LNCAP (cell line): Measurements from ENCODE around the gene TUBB2A.

Source experiments
- CTCF ChIP-seq: fragments of 450-650 bp; IDR thresholded peaks from 2 replicates; pipeline ENCODE4 v1.5.1; 2017; ENCODE audit warnings: mild to moderate bottlenecking

TUBB2A gene

DNA sequence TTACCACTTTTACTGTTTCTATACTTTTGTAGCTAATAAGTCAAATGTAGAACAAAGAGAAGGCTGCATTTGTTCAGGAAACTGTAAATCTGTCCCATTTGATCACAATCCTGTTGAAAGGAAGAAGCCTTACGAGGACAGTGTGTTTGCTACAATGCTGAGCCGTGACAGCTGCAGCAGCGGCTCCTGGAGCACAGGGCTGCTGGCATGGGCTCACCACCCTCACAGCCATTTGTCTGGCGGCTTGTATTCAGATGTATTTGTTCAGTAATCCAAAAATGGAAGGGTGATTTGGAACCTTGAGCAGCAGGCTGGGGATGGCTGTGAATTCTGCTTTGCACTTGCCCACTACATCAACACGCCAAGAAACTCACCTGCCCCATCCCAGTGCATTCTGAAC, 5.7 kb downstream of the TUBB2A start:
- no peak for TF ChIP-seq CTCF

DNA sequence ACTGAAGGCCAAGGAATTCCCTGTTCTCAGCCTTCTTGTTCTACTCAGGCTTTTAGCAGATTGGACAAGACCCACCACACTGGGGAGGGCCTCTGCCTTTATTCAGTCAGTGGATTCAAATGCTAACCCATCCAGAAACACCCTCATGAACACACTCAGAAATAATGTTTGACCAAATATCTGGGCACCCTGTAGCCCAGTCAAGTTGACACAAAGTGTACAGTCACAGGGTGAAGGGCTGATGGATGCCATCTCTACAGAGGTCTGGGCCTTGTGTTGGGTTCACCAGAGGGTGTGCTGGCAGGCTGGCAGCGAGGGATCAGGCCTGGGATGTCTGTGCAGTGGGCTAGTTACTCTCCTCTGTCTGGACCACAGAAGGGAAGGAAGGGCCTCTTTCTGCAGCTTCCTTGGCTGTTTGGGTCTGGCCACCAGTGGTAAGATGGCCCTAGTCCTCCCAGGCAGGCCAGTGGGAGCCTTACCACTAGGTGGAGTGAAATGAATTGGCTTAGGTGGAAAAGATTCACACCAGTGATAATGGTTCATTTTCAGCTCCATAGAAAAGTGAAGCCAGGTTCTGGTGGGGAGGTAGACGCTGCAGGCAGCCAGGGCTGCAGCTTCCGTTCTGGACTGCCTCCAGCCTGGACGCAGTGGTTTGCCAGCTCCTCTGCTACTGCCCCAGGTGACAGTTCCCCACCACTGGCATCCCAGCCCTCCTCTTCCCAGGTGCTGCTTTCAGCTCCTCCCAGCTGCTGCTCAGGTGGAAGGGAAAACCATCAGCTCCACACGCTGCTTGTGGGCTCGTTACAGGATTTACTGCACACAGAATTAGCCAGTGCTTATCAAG, 9.2 kb downstream of the TUBB2A start:
- TF ChIP-seq CTCF: no peak; the same call in 1 of the 2 replicates

- TF ChIP-seq CTCF: no peak
Measured at GRCh38 chr6:3144571-3144970, 12.8 kb downstream of the TUBB2A start.

GRCh38 chr6:3143158-3143557, 14.2 kb downstream of the TUBB2A start:
- TF ChIP-seq CTCF: no peak

DNA sequence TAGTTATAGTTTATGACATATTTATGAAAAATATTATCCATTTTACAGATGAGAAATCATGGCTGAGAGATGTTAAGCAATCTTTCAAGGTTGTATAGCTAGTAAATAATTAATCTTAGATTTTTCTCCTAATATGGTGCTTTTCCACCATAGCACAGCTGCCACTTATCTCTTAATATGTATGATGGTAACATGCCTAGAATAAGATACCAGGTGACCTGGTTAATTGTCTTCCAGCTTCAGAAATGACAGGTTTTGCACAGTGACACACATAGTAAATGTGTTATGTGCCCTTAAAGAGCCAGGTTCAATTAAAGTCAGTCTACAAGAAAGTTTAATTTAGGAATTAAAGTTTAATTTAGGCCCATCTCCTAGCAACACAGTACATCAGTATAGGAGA, 14.8 kb downstream of the TUBB2A start:
- no peak for TF ChIP-seq CTCF

- TF ChIP-seq CTCF: no peak
Measured at GRCh38 chr6:3140201-3140600, 17.1 kb downstream of the TUBB2A start.

DNA sequence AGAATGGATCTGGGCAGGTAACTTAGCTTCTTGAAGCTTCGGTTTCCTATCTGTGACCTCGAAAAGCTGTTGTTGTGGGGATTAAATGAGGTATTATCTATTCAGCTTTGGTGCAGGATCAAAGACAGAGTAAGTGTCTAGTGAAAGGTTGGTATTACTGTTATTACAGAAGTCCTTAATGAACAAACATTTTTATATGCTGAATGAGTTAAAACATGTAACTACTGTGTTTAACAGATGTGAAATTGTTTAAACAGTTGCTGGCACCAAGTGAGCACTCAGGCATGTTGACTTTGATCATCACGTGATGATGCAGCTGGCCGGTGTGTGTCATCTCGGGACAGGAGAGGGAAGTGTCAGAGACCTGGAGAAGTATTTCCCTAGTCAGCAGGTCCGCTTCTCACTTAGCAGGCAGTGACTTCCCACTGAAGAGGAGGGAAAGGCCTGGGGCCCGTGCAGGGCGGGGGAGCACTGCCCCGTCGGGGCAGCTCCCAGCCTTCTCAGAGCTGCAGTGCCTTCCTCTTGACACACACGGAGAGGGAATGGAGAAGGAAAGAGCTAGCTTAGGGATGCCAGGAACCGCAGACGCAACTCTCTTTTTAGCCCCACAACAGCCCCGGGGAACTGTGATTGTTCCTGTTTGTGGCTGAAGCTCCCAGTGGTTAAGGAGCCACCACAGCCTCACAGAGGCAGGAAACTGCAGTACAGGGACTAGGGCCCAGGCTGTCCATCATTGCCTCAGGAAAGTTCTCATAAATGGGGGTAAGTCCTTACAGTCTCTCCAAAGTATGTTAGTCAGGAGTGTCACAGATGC, 18.0 kb downstream of the TUBB2A start:
- no peak for TF ChIP-seq CTCF
